ENCODE data around the gene MSN. TPM values are rescaled to one million over a fixed set of nuclear protein-coding genes. Genes with fewer than 3 reads are reported as not detected.

MSN gene
- total RNA-seq, 4 donors from 2014 or later: 40.0 to 73.8 (median 60.4) TPM

DNA sequence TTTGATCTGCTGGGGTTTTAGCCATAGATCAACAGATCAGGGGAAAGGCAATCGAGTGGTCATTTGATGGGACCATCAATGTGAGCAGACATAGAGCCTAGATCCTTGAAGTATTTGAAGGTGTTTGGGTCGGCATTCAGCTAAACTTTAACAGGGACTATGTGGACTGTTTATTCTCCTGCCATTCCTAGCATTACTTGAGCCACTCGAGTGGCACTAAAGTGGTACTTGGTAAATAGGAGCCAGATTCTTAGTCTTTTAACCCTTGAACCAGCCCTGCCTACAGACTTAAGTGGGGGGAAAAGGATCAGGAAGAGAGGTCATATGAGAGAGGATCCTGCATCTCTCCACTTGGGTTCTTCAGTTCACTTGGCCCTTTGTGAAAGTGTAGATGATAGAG, 3.8 kb downstream of the MSN start:
- 44% methylated on average over 3 of the region's 3 CpGs; no CpG with 5 or more reads in 1 of the 2 donors for WGBS, 2 donors (ENCODE audit: low coverage in 1 of 2)
- peak overlapping the region in 1 of 4 donors; percentile 16 for H3K4me3 ChIP-seq
- H3K36me3 ChIP-seq: no peaks in the 10 kb centered on the region
- in situ Hi-C loops (cut with MboI; ENCODE audit: low pct_ligation_motif_present in 1 of 4, low pct_unique_long_range_greater_than_20kb in 1 of 4, low sequenced_read_pairs in 3 of 4) (no loop called here), intact Hi-C loops (cut with DNase I; ENCODE audit: low total_unique reads) (no loop called here)
- H3K27ac ChIP-seq: peak overlapping the region; percentile 51 to 96 (median 67)
- no peaks in the 10 kb centered on the region for H3K27me3 ChIP-seq
- no peaks in the 10 kb centered on the region for H3K9me3 ChIP-seq
- no peak for TF ChIP-seq POLR2A (IDR thresholded peaks at IDR 0.05)
- TF ChIP-seq EP300 (IDR thresholded peaks at IDR 0.05; ENCODE audit: low read depth): no peak
- no peak for TF ChIP-seq POLR2AphosphoS5 (IDR thresholded peaks at IDR 0.05)
- TF ChIP-seq, protein P1, sequence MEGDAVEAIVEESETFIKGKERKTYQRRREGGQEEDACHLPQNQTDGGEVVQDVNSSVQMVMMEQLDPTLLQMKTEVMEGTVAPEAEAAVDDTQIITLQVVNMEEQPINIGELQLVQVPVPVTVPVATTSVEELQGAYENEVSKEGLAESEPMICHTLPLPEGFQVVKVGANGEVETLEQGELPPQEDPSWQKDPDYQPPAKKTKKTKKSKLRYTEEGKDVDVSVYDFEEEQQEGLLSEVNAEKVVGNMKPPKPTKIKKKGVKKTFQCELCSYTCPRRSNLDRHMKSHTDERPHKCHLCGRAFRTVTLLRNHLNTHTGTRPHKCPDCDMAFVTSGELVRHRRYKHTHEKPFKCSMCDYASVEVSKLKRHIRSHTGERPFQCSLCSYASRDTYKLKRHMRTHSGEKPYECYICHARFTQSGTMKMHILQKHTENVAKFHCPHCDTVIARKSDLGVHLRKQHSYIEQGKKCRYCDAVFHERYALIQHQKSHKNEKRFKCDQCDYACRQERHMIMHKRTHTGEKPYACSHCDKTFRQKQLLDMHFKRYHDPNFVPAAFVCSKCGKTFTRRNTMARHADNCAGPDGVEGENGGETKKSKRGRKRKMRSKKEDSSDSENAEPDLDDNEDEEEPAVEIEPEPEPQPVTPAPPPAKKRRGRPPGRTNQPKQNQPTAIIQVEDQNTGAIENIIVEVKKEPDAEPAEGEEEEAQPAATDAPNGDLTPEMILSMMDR (IDR thresholded peaks at IDR 0.05): no peak
- DNase-seq: no peak
- H3K4me1 ChIP-seq: peaks cover 0 to 41% (median 5%) of the 10 kb centered on the region in 4 donors

DNA sequence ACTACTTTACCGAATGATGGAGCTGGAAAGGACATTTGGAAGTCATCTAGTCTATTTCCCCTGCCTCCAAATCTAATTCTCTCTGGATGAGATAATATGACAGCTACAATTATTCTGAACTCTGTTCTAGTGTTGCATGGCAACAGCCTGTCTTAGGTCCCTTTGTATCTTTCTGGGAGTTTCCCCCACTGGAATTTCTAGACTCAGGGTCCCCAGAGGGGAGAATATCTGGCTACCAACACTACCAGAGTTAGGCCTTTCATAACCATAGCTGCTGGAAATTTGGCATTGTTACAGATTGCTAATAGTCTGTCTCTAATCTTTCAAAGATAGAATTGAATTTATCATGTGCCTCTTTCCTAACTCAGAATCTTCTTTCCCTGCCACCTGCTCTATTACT, 4.5 kb downstream of the MSN start:
- WGBS, 2 donors (ENCODE audit: low coverage in 1 of 2): 24% methylated on average over 1 of the region's 1 CpG; no CpG with 5 or more reads in 1 of the 2 donors
- peak overlapping the region in 1 of 4 donors; percentile 16 for H3K4me3 ChIP-seq
- H3K36me3 ChIP-seq: no peaks in the 10 kb centered on the region
- TF ChIP-seq EP300 (IDR thresholded peaks at IDR 0.05; ENCODE audit: low read depth): no peak
- no peak for TF ChIP-seq POLR2A (IDR thresholded peaks at IDR 0.05)
- no peak for TF ChIP-seq POLR2AphosphoS5 (IDR thresholded peaks at IDR 0.05)
- TF ChIP-seq, protein P1 (IDR thresholded peaks at IDR 0.05): no peak
- H3K27ac ChIP-seq: peak overlapping the region; percentile 51 to 96 (median 67)
- intact Hi-C loops (cut with DNase I; ENCODE audit: low total_unique reads): no loop called here
- DNase-seq: no peak
- in situ Hi-C loops (cut with MboI; ENCODE audit: low pct_ligation_motif_present in 1 of 4, low pct_unique_long_range_greater_than_20kb in 1 of 4, low sequenced_read_pairs in 3 of 4): no loop called here
- H3K9me3 ChIP-seq: no peaks in the 10 kb centered on the region
- peaks cover 0 to 45% (median 5%) of the 10 kb centered on the region in 4 donors for H3K4me1 ChIP-seq
- H3K27me3 ChIP-seq: no peaks in the 10 kb centered on the region

DNA sequence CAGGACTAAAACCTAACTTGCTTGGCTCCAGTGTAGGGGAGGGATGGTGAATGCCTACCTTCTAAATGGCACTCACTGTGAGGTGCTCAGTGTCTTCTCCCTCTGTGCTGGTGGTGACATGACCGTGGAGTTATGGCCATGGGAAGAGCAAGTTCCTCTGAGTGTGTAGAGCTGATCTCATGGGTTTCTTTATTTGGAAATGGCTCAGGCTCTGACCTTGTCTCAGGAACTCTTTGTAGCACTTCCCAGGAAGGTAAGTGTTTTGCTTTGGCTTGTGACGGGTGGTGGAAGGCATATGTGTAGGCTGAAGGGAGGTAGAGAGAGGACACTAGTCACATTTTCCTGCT, 6.4 kb downstream of the MSN start:
- no peak for DNase-seq
- peaks cover 0 to 59% (median 4%) of the 10 kb centered on the region in 4 donors for H3K4me1 ChIP-seq
- H3K4me3 ChIP-seq: no peak overlapping the region
- in situ Hi-C loops (cut with MboI; ENCODE audit: low pct_ligation_motif_present in 1 of 4, low pct_unique_long_range_greater_than_20kb in 1 of 4, low sequenced_read_pairs in 3 of 4) (no loop called here), intact Hi-C loops (cut with DNase I; ENCODE audit: low total_unique reads) (no loop called here)
- H3K27me3 ChIP-seq: no peaks in the 10 kb centered on the region
- no peaks in the 10 kb centered on the region for H3K9me3 ChIP-seq
- TF ChIP-seq EP300 (IDR thresholded peaks at IDR 0.05; ENCODE audit: low read depth) (no peak), POLR2A (IDR thresholded peaks at IDR 0.05) (no peak), POLR2AphosphoS5 (IDR thresholded peaks at IDR 0.05) (no peak)
- TF ChIP-seq, protein P1 (IDR thresholded peaks at IDR 0.05): no peak
- WGBS, 2 donors (ENCODE audit: low coverage in 1 of 2): 59% methylated on average over 2 of the region's 2 CpGs; no CpG with 5 or more reads in 1 of the 2 donors
- peak overlapping the region; percentile 32 to 68 (median 67) for H3K27ac ChIP-seq
- H3K36me3 ChIP-seq: no peaks in the 10 kb centered on the region

DNA sequence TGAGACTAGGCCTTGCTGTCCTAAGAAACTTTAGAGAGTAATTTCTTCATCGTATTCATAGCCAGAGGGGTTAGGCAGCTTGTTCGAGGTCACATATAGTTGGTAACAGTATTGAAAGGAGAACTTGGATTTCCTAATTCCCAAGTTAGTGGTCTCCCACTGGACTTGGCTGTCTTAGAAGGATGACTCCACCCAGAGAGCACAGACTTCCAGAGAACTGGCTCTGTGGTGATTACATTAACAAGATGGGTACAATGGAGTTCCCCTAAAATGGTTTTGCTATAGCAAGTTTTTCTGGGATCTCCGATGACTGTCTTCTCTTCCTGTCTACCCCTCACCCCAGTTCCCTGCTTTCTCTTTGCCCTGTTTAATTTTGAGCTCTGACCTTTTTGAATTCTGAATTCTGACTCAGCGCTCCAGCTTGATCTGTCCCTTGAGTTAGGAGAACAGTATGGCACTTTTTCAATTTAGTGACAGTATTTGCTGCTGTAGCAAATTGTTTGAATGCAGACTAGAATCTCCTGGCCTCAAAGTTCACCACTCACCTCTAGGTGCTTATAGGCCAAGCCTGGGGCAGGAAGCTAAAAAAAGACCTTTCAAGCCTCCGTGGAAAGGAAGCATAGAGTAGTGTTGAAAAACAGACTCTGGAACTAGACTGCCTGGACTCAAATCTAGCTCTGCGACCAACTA, 6.9 kb downstream of the MSN start:
- 43 to 60% methylated on average over 3 to 6 of the region's 6 CpGs for WGBS, 2 donors (ENCODE audit: low coverage in 1 of 2)
- H3K27me3 ChIP-seq: no peaks in the 10 kb centered on the region
- no peaks in the 10 kb centered on the region for H3K9me3 ChIP-seq
- no peaks in the 10 kb centered on the region for H3K36me3 ChIP-seq
- H3K4me1 ChIP-seq: peaks cover 0 to 59% (median 4%) of the 10 kb centered on the region in 4 donors
- TF ChIP-seq POLR2A (IDR thresholded peaks at IDR 0.05) (no peak), EP300 (IDR thresholded peaks at IDR 0.05; ENCODE audit: low read depth) (no peak), POLR2AphosphoS5 (IDR thresholded peaks at IDR 0.05) (no peak)
- TF ChIP-seq, protein P1 (IDR thresholded peaks at IDR 0.05): no peak
- H3K27ac ChIP-seq: peak overlapping the region; percentile 32 to 68 (median 67)
- DNase-seq: no peak
- no peak overlapping the region for H3K4me3 ChIP-seq
- in situ Hi-C loops (cut with MboI; ENCODE audit: low pct_ligation_motif_present in 1 of 4, low pct_unique_long_range_greater_than_20kb in 1 of 4, low sequenced_read_pairs in 3 of 4) (no loop called here), intact Hi-C loops (cut with DNase I; ENCODE audit: low total_unique reads) (no loop called here)

Measured in transverse colon (tissue), 4 donors.